ENCODE measurements around the gene TEX261. TPM values are rescaled to one million over a fixed set of nuclear protein-coding genes. Genes with fewer than 3 reads are reported as not detected.
"Not testable (repeated sequence)": the region's sequence is repeated elsewhere in the genome, so short reads cannot be mapped to it uniquely, and the experiment has no call there.

Gene TEX261
- total and polyA plus RNA-seq, 4 experiments from 2014 or later = 39.6 to 70.0 (median 52.1) TPM

DNA sequence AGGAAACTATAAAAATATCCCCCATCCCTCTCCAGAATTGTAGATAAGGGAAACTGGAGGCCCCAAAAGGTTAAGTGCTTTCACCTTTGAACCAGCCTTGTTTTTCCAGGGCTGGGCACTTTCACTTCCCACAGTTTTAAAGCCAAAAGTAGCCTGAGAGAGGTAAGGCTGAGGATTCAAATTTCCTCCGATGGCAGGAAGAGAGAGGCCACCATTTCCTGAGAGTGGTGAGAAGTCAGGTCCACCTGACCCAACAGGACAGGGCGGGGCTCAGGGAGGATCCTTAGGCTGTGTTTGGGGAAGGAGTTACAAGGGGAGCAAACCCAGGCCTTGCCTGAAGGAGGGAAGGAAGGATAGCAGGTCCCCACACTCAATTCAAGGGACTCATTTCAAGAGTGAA lies 4.7 kb upstream of the TEX261 start:
- H3K4me3 Mint-ChIP-seq = peak overlapping the region in 1 of 8 donors; percentile 9
- H3K27ac ChIP-seq (ENCODE audit: low read depth, low read length) = no peak overlapping the region
- POLR2A ChIA-PET (ENCODE audit: partially characterized antibody) = no interaction called here

DNA sequence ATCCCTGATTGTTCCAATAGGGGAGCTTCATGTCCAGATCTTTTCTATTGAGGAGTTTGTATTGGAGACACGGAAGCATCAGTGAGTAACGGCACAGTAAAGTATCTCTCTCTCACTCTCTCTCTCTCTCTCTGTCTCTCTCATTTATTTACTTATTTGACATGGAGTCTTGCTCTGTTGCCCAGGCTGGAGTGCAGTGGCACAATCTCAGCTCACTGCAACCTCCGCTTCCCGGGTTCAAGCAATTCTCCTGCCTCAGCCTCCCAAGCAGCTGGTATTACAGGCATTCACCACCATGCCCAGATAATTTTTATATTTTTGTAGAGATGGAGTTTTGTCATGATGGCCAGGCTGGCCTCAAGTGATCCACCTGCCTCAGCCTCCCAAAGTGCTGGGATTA lies 4.2 kb upstream of the TEX261 start:
- intact Hi-C loops (cut with micrococcal nuclease); H3K27ac Mint-ChIP-seq: not testable (repeated sequence)
- CTCF ChIA-PET (ENCODE audit: partially characterized antibody) = interaction anchor here (1.5 to 3.6 kb wide), 2 partner anchors 15 to 71 kb away, joined by 3 to 38 read pairs; no protein-coding TSS in a partner anchor

More for the DNA sequence above, 4.7 kb upstream of the TEX261 start:
- DNase-seq = no peak
- peaks cover 0 to 2% of the 10 kb centered on the region in 2 donors for H3K36me3 Mint-ChIP-seq
- no peaks in the 10 kb centered on the region for H3K9me3 Mint-ChIP-seq
- peaks cover 21% of the 10 kb centered on the region for H3K4me1 ChIP-seq (ENCODE audit: insufficient read depth, low read length)
- H3K27me3 ChIP-seq (ENCODE audit: insufficient read depth, low read length) = no peaks in the 10 kb centered on the region
- H3K27ac Mint-ChIP-seq = peak overlapping the region in 2 of 7 donors; percentile 57 to 68
- H3K4me3 ChIP-seq (ENCODE audit: low read length in 2 of 2) = no peak overlapping the region
- CTCF ChIA-PET (ENCODE audit: partially characterized antibody) = interaction anchor here (3.5 to 6.2 kb wide), 3 partner anchors 14 to 34 kb away, joined by 33 to 75 read pairs (median 38); no protein-coding TSS in a partner anchor
- H3K9me3 ChIP-seq (ENCODE audit: control insufficient read depth in 1 of 2, low read length in 2 of 2) = no peaks in the 10 kb centered on the region
- H3K36me3 ChIP-seq (ENCODE audit: insufficient read depth, low read length) = no peaks in the 10 kb centered on the region
- H3K27me3 Mint-ChIP-seq = peaks cover 0 to 2% of the 10 kb centered on the region in 2 donors
- intact Hi-C loops (cut with micrococcal nuclease) = no loop called here
- H3K4me1 Mint-ChIP-seq = peaks cover 9 to 21% (median 17%) of the 10 kb centered on the region in 4 donors

GRCh38 chr2:70995426-70995729 lies 705 bp upstream of the TEX261 start:
- no peaks in the 10 kb centered on the region for H3K9me3 Mint-ChIP-seq
- H3K4me3 ChIP-seq (ENCODE audit: low read length in 2 of 2) = peak overlapping the region; percentile 68 to 77
- ChIA-PET POLR2A (ENCODE audit: partially characterized antibody) (no interaction called here), CTCF (ENCODE audit: partially characterized antibody) (no interaction called here)
- no peaks in the 10 kb centered on the region for H3K9me3 ChIP-seq (ENCODE audit: control insufficient read depth in 1 of 2, low read length in 2 of 2)
- H3K27me3 Mint-ChIP-seq = no peaks in the 10 kb centered on the region
- peak overlapping the region; percentile 52 for H3K27ac ChIP-seq (ENCODE audit: low read depth, low read length)
- H3K27me3 ChIP-seq (ENCODE audit: insufficient read depth, low read length) = no peaks in the 10 kb centered on the region
- DNase-seq = peak; percentile 62 to 83 (median 67)
- peaks cover 15 to 27% of the 10 kb centered on the region in 2 donors for H3K36me3 Mint-ChIP-seq
- H3K4me1 ChIP-seq (ENCODE audit: insufficient read depth, low read length) = peaks cover 26% of the 10 kb centered on the region
- peaks cover 8% of the 10 kb centered on the region for H3K36me3 ChIP-seq (ENCODE audit: insufficient read depth, low read length)
- peak overlapping the region; percentile 77 to 95 (median 91) for H3K27ac Mint-ChIP-seq
- intact Hi-C loops (cut with micrococcal nuclease) = loop anchor here (1.0 to 2.0 kb wide), 5 partner anchors 10 to 691 kb away; partner anchors contain the start of gene PAIP2B
- peaks cover 24 to 41% (median 32%) of the 10 kb centered on the region in 4 donors for H3K4me1 Mint-ChIP-seq
- H3K4me3 Mint-ChIP-seq = peak overlapping the region; percentile 93 to 98 (median 95)

More for the DNA sequence above, 4.2 kb upstream of the TEX261 start:
- H3K27ac ChIP-seq (ENCODE audit: low read depth, low read length); POLR2A ChIA-PET (ENCODE audit: partially characterized antibody); H3K27me3 ChIP-seq (ENCODE audit: insufficient read depth, low read length); H3K9me3 ChIP-seq (ENCODE audit: control insufficient read depth in 1 of 2, low read length in 2 of 2); H3K27me3 Mint-ChIP-seq; H3K4me3 ChIP-seq (ENCODE audit: low read length in 2 of 2); H3K36me3 Mint-ChIP-seq; H3K9me3 Mint-ChIP-seq; DNase-seq; H3K36me3 ChIP-seq (ENCODE audit: insufficient read depth, low read length): not testable (repeated sequence)
- peak overlapping the region in 1 of 8 donors; percentile 53 for H3K4me3 Mint-ChIP-seq
- peaks cover 10 to 24% (median 20%) of the 10 kb centered on the region in 4 donors for H3K4me1 Mint-ChIP-seq
- peaks cover 24% of the 10 kb centered on the region for H3K4me1 ChIP-seq (ENCODE audit: insufficient read depth, low read length)

DNA sequence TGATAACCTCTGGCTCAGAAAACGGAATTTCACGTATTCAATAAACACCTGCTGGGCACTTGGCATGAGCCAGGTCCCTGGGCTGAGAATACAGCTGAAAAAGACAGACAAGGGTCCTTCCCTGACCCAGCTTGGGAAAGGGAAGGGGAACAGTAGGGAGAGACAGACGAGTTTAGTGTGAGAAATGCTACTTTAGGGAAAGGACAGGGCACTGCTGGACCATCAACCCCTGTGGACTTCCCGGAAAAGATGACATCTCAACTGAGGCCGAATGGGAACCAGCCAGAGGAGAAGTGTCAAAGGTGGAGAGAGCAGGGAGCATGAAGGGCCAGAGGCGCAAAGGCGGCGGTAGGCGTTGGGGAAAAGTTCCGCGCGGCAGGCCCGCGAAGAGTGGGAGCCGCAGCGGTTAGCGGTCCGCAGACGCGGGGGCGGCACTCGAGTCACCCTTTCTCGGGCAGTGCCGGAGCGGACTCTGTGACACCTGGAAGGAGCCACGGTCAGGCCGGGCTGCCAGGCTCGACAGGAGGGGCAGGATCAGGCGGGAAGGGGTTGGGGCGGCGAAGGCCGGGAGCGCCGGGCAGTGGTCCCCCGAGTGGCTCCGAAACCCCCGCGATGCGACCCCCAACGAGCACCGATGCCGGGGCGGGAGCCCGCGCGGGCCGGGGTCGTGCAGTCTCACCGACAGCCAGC lies 519 bp downstream of the TEX261 start:
- DNase-seq = peak in 1 of 5 donors; percentile 38
- peaks cover 15 to 33% of the 10 kb centered on the region in 2 donors for H3K36me3 Mint-ChIP-seq
- H3K4me3 ChIP-seq (ENCODE audit: low read length in 2 of 2) = peak overlapping the region; percentile 65 to 87
- peaks cover 23% of the 10 kb centered on the region for H3K4me1 ChIP-seq (ENCODE audit: insufficient read depth, low read length)
- H3K27ac ChIP-seq (ENCODE audit: low read depth, low read length) = peak overlapping the region; percentile 81
- no peaks in the 10 kb centered on the region for H3K9me3 Mint-ChIP-seq
- ChIA-PET POLR2A (ENCODE audit: partially characterized antibody) (interaction anchor here (0.5 to 1.5 kb wide), 5 partner anchors 9 to 136 kb away, joined by 3 to 6 read pairs (median 4); partner anchors contain the start of genes ANKRD53, MCEE and NAGK), CTCF (ENCODE audit: partially characterized antibody) (interaction anchor here (1.4 to 2.3 kb wide), 2 partner anchors 10 to 29 kb away, joined by 3 to 11 read pairs; no protein-coding TSS in a partner anchor)
- H3K4me1 Mint-ChIP-seq = peaks cover 24 to 40% (median 31%) of the 10 kb centered on the region in 4 donors
- no peaks in the 10 kb centered on the region for H3K9me3 ChIP-seq (ENCODE audit: control insufficient read depth in 1 of 2, low read length in 2 of 2)
- intact Hi-C loops (cut with micrococcal nuclease) = loop anchor here (1.0 to 2.0 kb wide), 2 partner anchors 74 to 689 kb away; partner anchors contain the start of gene NAGK
- peak overlapping the region; percentile 90 to 99 (median 95) for H3K4me3 Mint-ChIP-seq
- no peaks in the 10 kb centered on the region for H3K27me3 Mint-ChIP-seq
- H3K27ac Mint-ChIP-seq = peak overlapping the region; percentile 82 to 98 (median 95)
- peaks cover 21% of the 10 kb centered on the region for H3K36me3 ChIP-seq (ENCODE audit: insufficient read depth, low read length)
- H3K27me3 ChIP-seq (ENCODE audit: insufficient read depth, low read length) = no peaks in the 10 kb centered on the region

- H3K4me3 Mint-ChIP-seq = peak overlapping the region; percentile 90 to 99 (median 95)
- Histone ChIP-seq H3K36me3 (ENCODE audit: insufficient read depth, low read length) (peaks cover 30% of the 10 kb centered on the region), H3K9me3 (ENCODE audit: control insufficient read depth in 1 of 2, low read length in 2 of 2) (no peaks in the 10 kb centered on the region), H3K4me3 (ENCODE audit: low read length in 2 of 2) (peak overlapping the region in 1 of 2 donors; percentile 65), H3K27ac (ENCODE audit: low read depth, low read length) (peak overlapping the region; percentile 81), H3K27me3 (ENCODE audit: insufficient read depth, low read length) (no peaks in the 10 kb centered on the region), H3K4me1 (ENCODE audit: insufficient read depth, low read length) (peaks cover 23% of the 10 kb centered on the region)
- H3K27me3 Mint-ChIP-seq = no peaks in the 10 kb centered on the region
- DNase-seq = no peak
- H3K9me3 Mint-ChIP-seq = no peaks in the 10 kb centered on the region
- ChIA-PET POLR2A (ENCODE audit: partially characterized antibody) (interaction anchor here (1.0 to 1.5 kb wide), 2 partner anchors 8 to 75 kb away, joined by 3 to 6 read pairs; partner anchors contain the start of gene NAGK), CTCF (ENCODE audit: partially characterized antibody) (interaction anchor here (0.8 to 2.3 kb wide), 4 partner anchors 9 to 28 kb away, joined by 3 to 11 read pairs (median 5); no protein-coding TSS in a partner anchor)
- intact Hi-C loops (cut with micrococcal nuclease) = no loop called here
- H3K4me1 Mint-ChIP-seq = peaks cover 24 to 45% (median 35%) of the 10 kb centered on the region in 4 donors
- peak overlapping the region; percentile 82 to 98 (median 95) for H3K27ac Mint-ChIP-seq
- peaks cover 22 to 41% of the 10 kb centered on the region in 2 donors for H3K36me3 Mint-ChIP-seq
Observed at GRCh38 chr2:70992945-70993853, 1.5 kb downstream of the TEX261 start.

DNA sequence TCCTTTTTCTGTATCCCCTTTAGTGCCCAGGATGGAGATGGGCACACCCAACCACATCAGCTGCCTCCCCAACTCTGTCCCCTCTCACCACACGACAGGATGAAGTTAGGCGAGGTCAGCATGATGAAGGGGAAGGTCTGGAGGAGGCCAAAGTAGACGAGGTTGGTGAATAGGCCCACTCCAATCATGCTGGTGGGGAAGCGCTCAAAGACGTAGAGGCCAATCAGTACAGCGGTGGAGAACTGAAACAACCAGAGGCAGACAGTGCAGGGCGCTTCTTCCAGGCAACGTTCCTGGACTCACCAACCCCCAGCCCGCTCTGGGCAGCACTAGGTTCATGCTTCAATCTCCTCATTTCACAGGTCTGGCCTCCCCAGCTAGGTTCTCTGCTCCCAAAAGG lies 2.9 kb downstream of the TEX261 start:
- Histone ChIP-seq H3K27me3 (ENCODE audit: insufficient read depth, low read length) (no peaks in the 10 kb centered on the region), H3K36me3 (ENCODE audit: insufficient read depth, low read length) (peaks cover 41% of the 10 kb centered on the region), H3K9me3 (ENCODE audit: control insufficient read depth in 1 of 2, low read length in 2 of 2) (no peaks in the 10 kb centered on the region), H3K27ac (ENCODE audit: low read depth, low read length) (no peak overlapping the region), H3K4me3 (ENCODE audit: low read length in 2 of 2) (no peak overlapping the region), H3K4me1 (ENCODE audit: insufficient read depth, low read length) (peaks cover 23% of the 10 kb centered on the region)
- Mint-ChIP-seq H3K36me3 (peaks cover 33 to 54% of the 10 kb centered on the region in 2 donors), H3K4me1 (peaks cover 24 to 46% (median 35%) of the 10 kb centered on the region in 4 donors), H3K27me3 (no peaks in the 10 kb centered on the region), H3K27ac (peak overlapping the region in 3 of 7 donors; percentile 49 to 82 (median 60)), H3K4me3 (peak overlapping the region in 2 of 8 donors; percentile 20 to 46), H3K9me3 (no peaks in the 10 kb centered on the region)
- ChIA-PET CTCF (ENCODE audit: partially characterized antibody) (interaction anchor here (0.7 to 3.0 kb wide), 2 partner anchors 9 to 45 kb away, joined by 3 to 10 read pairs; no protein-coding TSS in a partner anchor), POLR2A (ENCODE audit: partially characterized antibody) (interaction anchor here (1.6 kb wide), 1 partner anchor 77 kb away, joined by 3 read pairs; the partner anchor contains the start of gene NAGK)
- intact Hi-C loops (cut with micrococcal nuclease) = no loop called here
- DNase-seq = no peak
